ENCODE results near the gene ISG20.

Gene ISG20

GRCh38 chr15:88613074-88613944, 25.5 kb upstream of the ISG20 start:
- no peak for TF ChIP-seq CTCF (IDR thresholded peaks at IDR 0.05; ENCODE audit: control insufficient read depth, insufficient read depth, low read depth, low read length, missing control alignments)
- H3K4me3 ChIP-seq (ENCODE audit: control insufficient read depth, low read depth, low read length): no peak overlapping the region
- DNase-seq (ENCODE audit: low read depth): no peak

- H3K4me3 ChIP-seq (ENCODE audit: control insufficient read depth, low read depth, low read length): no peak overlapping the region
- TF ChIP-seq CTCF (IDR thresholded peaks at IDR 0.05; ENCODE audit: control insufficient read depth, insufficient read depth, low read depth, low read length, missing control alignments): no peak
- DNase-seq (ENCODE audit: low read depth): no peak
Measured at GRCh38 chr15:88615303-88616107, 23.3 kb upstream of the ISG20 start.

- DNase-seq (ENCODE audit: low read depth): no peak
- no peak overlapping the region for H3K4me3 ChIP-seq (ENCODE audit: control insufficient read depth, low read depth, low read length)
- TF ChIP-seq CTCF (IDR thresholded peaks at IDR 0.05; ENCODE audit: control insufficient read depth, insufficient read depth, low read depth, low read length, missing control alignments): no peak
Measured at GRCh38 chr15:88616240-88616639, 22.6 kb upstream of the ISG20 start.

- TF ChIP-seq CTCF (IDR thresholded peaks at IDR 0.05; ENCODE audit: control insufficient read depth, insufficient read depth, low read depth, low read length, missing control alignments): no peak
- no peak overlapping the region for H3K4me3 ChIP-seq (ENCODE audit: control insufficient read depth, low read depth, low read length)
- DNase-seq (ENCODE audit: low read depth): no peak
Measured at GRCh38 chr15:88617031-88617722, 21.6 kb upstream of the ISG20 start.

- no peak for TF ChIP-seq CTCF (IDR thresholded peaks at IDR 0.05; ENCODE audit: control insufficient read depth, insufficient read depth, low read depth, low read length, missing control alignments)
- no peak for DNase-seq (ENCODE audit: low read depth)
- no peak overlapping the region for H3K4me3 ChIP-seq (ENCODE audit: control insufficient read depth, low read depth, low read length)
Measured at GRCh38 chr15:88617790-88618189, 21.0 kb upstream of the ISG20 start.

- no peak for TF ChIP-seq CTCF (IDR thresholded peaks at IDR 0.05; ENCODE audit: control insufficient read depth, insufficient read depth, low read depth, low read length, missing control alignments)
- H3K4me3 ChIP-seq (ENCODE audit: control insufficient read depth, low read depth, low read length): no peak overlapping the region
- DNase-seq (ENCODE audit: low read depth): no peak
Measured at GRCh38 chr15:88618686-88619085, 20.1 kb upstream of the ISG20 start.
